ENCODE results near the gene SLC49A4.
A peak's percentile ranks its signal among the peaks of the same experiment; 100 is the strongest.
"Not testable (repeated sequence)": the region's sequence is repeated elsewhere in the genome, so short reads cannot be mapped to it uniquely, and the experiment has no call there.

Gene SLC49A4, protein sequence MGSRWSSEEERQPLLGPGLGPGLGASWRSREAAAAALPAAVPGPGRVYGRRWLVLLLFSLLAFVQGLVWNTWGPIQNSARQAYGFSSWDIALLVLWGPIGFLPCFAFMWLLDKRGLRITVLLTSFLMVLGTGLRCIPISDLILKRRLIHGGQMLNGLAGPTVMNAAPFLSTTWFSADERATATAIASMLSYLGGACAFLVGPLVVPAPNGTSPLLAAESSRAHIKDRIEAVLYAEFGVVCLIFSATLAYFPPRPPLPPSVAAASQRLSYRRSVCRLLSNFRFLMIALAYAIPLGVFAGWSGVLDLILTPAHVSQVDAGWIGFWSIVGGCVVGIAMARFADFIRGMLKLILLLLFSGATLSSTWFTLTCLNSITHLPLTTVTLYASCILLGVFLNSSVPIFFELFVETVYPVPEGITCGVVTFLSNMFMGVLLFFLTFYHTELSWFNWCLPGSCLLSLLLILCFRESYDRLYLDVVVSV

DNA sequence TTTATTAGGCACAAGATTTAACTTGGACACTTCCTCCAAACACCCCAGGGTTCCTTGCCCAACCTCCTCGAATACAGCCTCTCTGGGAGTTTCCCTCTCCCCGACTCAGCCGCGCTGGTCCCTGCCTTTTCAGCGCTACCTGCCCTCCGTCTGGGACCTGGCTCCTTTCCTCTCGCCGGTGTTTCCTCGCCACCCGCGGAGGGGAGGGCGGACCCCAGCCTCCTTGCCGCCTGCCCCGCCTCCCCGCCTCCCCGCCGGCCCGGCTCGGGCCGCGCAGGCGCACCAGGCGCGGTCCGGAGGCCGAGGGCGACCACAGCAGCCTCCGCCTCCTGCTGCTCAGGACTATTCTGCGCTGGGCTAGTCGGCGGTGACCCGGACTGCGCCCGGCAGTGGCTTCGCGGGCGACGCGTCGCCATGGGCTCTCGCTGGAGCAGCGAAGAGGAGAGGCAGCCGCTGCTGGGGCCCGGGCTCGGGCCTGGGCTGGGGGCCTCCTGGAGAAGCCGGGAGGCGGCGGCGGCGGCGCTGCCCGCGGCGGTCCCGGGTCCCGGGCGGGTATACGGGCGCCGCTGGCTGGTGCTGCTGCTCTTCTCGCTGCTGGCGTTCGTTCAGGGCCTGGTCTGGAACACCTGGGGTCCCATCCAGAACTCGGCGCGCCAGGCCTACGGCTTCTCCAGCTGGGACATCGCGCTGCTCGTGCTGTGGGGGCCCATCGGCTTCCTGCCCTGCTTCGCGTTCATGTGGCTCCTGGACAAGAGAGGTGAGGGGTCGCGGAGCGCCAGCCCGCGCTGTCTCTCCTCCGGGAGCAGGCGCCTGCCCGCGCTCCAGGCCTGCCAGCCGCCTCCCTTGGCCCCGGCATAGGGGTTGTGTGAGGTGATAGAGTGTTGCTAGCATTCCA is at the start of gene SLC49A4:
TSS of gene SLC49A4 (plus strand) at position 291 of the 895 bp plus-strand sequence. CDS start at position 415, 124 bp downstream.
- DNase-seq (ENCODE audit: low read depth), result peak; percentile 57

DNA sequence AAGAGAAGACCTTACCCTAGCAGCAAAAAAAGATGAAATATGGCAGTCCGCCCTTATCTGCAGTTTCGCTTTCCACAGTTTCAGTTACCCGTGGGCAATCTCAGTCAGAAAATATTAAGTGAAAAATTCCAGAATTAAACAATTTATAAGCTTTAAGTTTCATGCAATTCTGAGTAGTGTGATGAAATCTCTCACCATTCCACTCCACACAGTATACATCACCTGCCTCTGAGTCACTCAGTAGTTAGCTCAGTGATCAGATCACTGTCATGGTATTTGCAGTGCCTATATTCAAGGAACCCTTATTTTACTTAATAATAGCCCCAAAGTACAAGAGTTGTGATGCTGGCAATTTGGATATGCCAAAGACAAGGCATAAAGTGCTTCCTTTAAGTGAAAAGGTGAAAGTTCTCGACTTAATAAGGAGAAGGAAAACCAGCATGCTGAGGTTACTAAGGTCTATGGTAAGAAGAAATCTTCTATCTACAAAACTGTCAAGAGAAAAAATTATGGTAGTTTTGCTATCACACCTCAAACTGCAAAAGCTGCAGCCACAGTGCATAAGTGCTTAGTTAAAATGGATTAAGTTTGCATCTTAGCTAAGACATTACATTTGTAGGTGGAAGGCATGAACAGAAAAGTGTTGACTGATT is 49.4 kb upstream of the SLC49A4 start:
- DNase-seq (ENCODE audit: low read depth), result no peak

DNA sequence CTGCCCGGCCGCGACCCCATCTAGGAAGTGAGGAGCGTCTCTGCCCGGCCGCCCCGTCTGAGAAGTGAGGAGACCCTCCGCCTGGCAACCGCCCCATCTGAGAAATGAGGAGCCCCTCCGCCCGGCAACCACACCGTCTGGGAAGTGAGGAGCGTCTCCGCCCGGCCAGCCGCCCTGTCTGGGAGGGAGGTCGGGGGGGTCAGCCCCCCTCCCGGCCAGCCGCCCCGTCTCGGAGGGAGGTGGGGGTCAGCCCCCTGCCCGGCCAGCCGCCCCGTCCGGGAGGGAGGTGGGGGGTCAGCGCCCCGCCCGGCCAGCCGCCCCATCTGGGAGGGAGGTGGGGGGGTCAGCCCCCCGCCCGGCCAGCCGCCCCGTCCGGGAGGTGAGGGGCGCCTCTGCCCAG is 47.6 kb upstream of the SLC49A4 start:
- not testable (repeated sequence) for DNase-seq (ENCODE audit: low read depth)

DNA sequence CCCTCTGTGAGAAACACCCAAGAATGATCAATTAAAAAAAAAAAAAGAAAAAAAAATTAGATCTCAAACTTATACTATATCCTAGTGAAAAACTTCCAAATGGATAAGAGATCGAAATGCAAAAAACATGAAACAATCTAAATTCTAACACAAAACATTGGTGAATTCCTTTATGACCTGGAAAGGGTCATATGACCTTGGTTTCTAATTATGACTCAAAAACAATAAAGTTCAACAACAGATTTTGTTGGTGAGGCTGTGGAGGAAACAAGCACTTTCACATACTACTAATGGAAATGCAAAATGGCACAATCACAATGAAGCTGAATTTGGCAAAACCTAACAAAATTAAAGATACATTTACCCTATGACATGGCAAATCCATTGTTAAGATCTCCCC is 46.5 kb upstream of the SLC49A4 start:
- DNase-seq (ENCODE audit: low read depth), result no peak

DNA sequence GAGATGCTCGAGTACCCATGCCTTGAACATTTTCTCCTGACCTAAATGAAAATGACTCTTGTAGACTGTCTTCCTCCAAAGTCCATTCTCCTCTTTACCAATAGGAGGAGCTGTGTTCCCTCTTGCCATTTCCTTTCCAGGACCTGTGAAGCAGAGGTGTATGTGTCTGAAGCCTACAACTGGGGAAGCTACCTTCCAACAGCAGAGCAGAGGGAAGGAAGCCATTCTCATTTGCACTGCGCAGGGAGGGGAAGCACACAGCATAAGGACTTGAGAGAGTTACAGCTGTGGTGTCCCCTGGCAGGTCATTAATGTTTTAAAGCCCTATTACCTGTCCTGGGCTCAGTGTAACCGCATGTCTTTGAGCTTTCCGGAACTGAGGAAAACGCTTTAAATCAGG is 39.9 kb upstream of the SLC49A4 start:
- DNase-seq (ENCODE audit: low read depth), result no peak

DNA sequence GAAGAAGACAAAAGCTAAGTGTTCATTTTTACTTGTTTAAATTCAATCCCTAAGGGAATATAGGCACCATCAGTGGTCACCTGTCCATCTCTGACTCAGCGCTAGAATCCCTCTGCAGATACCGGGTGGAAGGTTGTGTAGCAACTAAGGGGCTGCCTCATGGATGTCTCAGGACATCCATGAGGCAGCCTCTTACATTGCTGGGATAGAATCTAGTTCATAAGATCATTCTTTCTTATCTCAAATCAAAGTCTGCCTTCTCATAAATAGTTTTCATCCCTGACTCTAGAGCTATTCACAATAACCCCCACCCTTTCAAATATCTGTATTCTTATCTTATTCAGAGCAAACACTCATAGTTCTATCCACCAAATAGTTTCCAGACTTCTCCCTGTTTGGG is 39.4 kb upstream of the SLC49A4 start:
- DNase-seq (ENCODE audit: low read depth), result no peak

DNA sequence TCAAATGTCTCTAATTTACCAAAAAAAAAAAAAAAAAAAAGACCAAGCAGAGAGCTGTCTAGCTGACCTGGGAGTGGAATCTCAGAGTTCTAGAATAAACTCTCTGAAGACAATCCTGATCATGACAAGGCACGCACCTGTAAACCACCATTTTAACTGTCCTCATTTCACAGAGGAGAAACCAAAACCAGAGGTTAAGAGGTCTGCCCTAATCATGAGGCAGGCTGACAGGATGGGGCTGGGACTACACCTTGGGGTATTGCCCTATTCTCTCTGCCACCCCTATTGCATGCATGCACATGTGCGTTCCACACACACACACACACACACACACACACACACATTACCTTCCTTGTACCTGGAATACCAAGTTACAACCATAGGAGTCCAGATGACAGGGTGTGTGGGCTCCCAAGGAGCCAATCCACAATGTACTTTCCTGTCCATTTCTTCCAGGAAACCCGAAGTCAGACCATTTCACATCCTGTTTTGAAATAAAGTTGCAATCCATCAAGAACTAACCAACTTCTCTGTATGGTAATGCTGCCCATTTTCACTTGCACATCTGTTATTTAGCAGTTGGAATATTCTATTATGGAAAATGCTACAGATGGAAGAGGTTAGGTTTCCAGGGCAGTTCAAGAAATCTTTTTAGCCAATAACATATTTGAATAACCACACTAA is 35.9 kb upstream of the SLC49A4 start:
- no peak for DNase-seq (ENCODE audit: low read depth)

DNA sequence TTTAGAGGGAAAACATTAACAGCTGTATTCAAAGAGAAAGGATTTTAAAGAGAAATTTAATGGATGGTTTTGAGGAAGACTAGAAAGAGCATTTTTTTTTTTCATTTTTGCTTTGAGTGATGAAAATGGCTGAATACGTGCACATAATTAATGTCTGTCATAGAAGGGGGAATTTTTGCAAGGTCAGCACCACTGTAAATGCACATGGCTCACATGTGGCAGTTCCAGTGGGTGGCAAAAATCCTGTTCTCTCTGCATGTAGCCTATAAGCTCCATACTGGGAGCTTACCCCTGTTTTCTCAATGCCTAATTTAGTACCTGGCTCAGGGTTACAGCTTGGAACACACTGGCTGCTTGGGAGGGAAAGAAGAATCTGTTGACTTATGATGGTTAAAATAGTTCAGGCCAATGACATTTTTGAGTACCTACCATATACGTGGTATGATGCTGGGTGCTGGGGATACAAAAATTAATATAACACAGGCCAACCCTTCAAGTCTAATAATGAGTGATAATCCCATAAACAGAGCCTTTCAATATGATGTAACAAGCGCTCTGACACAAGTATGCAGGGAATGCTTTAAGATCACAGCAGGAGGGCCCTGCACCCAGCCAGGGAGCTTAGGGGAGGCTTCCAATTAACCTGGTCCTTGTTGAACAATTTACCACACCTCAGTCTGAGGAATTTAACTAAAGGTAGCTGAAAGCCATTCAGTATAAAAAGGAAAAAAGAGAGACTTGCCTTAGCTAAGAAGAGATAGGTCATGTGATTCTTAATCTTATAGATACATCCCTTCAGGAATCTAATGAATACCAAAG is 34.2 kb upstream of the SLC49A4 start:
- no peak for DNase-seq (ENCODE audit: low read depth)

DNA sequence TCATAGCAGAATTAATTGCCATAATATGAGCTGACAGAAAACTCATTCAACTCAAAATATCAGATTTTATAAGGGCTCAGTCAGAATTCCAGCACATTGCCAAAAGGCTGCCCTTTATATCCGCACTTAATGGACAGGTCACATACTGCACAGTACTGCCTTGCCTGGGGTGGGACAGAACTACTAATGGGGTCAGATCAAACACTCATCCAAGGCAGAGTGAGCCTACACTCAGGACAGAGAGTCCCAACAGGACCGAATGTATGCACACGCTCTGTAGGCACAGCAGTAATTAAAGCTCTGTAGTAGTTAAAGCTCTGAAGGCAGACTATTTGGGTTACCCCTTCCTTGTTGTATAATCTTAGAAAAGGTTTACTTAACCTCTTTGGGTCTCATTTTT is 28.4 kb upstream of the SLC49A4 start:
- DNase-seq (ENCODE audit: low read depth), result no peak

DNA sequence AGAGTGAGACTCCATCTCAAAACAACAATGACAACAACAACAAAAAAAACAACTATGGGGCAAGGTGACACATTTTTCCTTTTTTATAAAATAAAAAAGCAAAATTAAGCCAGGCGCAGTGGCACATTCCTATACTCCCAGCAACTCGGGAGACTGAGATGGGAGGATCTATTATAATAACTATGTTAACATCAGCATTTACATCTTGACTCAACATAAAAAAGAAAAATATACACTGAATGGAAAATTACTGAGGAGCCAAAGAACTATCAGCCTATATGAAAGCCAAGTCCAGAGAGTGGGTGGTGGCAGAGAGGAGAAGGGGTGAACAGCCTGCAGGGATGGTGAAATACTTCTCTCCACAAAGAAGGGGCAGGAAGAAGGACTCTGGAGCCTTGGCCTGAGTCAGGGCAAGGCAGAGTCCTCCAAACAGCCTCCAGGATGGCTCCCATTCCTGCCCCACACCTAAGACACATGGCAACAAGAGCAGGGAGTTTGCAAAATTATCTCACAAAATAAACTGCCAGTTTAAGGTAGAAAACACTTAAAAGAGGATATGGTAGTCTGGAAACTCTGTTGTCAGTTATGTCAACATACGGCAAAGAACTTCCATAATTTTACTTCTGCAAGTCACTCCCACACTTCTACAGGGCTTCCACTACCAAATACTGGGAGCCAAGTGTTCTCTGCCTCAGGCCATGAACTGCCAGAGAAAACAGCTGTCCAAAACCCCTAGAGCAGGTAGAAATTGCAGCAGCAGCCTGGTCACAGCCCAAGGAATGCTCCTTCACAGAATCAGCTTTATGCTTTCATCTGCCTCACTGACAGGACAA is 27.1 kb upstream of the SLC49A4 start:
- no peak for DNase-seq (ENCODE audit: low read depth)

DNA sequence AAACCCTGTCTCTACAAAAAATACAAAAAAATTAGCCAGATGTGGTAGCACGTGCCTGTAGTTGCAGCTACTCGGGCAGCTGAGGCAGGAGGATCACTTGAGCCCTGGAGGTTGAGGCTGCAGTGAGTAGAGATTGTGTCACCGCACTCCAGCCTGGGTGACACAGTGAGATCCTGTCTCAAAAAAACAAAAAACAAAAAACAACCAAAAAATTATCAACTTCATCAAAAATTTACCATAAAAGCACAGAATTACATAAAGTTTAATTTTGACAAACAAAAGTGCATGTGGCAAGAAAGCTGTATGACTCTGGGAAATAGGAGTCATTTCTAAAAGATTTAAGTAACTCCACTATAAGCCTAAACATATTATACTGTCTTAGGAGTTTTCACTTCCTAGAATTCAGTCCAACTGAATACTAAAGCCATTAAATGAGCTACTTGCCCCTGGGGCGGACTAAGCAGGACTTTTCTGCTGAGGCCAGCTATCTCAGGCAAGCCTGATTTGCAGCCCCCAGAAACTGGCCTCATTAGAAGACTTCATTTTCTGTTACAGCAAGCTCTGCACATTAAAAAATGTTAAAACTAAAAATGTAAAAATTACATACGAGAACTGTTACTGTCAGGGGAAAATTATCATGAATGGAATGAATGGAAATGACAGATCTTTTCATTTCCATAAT is 24.2 kb upstream of the SLC49A4 start:
- no peak for DNase-seq (ENCODE audit: low read depth)

DNA sequence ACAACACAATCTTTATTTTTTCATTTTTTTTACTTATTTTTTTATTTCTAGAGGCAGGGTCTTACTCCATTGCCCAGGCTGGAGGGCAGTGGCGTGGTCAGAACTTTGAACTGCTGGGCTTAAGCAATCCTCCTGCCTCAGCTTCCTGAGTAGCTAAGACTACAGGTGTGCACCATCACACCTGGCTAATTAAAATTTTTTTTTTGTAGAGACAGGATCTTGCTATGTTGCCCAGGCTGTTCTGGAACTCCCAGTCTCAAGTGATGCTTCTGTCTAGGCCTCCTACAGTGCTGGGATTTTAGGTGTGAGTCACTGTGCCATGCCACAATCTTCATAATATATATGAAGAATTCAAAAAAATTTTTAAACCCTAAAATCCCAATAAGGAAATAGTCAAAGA is 22.0 kb upstream of the SLC49A4 start:
- no peak for DNase-seq (ENCODE audit: low read depth)

DNA sequence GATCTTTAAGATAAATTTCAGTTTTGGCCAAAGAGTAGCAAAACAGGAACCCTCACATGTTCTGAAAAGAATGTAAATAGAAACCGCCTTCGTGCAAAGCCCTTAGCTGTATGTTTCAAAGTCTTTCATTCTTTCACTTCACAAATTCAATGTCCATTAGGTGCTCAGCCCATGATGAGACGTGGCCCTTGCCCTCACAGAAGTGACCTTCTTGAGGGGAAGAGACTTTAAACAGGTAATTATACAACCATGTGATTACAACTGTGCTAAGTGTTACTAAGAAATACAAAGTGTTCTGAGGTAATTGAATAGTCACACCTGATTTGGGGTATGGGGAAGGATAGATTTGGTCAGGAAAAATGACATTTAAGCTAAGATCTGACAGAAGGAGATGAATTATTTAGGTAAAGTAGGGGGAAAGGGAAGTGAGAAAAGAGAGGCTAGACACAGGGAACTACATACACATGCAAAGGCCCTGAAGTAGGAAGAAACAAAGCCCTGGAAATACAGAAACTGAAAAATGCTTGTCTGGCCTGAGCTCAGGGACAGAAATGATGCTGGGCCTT is 20.8 kb upstream of the SLC49A4 start:
- no peak for DNase-seq (ENCODE audit: low read depth)

DNA sequence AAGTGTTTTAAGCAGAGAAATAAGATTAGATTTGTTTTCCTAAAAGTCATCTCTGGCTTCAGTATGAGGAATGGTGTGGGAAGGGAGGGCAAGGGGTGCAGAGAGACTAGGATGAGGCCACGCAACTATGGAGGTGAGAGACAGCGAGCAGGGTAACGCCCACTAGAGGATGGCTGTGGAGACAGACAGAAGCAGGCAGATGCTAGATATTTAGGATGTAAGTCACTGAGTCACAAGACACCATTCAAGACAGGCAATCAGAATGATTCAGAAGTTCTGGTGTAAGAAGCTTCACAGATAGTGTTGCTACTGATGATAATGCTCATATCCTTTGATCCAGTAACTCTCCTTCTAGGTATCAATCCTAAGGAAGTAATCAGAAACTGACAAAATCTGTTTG is 20.3 kb upstream of the SLC49A4 start:
- DNase-seq (ENCODE audit: low read depth), result no peak

DNA sequence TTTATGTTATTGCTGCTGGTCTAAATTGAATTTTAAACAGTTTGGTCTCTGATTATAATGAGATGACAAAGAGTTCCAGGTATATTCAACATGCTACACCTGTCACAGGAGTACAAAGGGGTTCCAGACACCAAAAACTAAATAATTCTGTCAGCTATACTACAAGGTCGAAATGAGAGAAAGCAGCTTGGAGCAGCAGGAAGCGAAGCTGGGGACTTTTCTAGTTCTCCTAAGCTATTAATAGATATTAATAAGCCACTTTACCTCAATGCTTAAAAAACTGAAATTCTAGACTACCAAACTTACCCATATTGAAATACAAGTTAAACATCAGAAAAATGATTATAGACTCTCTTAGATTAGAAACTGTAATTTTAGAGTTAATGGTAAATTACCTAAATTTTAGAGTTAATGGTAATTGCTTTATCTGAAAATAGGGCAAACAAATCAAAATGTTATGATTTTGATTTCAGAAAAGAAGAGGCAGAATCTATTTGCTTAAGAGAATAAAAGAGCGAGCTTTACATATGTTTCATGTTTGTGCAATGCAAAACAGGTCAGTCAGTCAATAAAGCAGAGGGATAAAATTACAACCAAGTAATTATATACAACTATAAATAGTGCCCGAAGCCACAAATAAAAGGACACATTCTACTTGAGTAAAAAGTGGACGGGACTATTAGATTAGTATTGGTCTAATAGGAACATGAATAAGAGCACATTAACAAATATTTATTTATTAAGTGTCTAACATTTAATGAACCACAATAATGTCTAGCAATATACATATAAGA is 18.0 kb upstream of the SLC49A4 start:
- DNase-seq (ENCODE audit: low read depth), result no peak

DNA sequence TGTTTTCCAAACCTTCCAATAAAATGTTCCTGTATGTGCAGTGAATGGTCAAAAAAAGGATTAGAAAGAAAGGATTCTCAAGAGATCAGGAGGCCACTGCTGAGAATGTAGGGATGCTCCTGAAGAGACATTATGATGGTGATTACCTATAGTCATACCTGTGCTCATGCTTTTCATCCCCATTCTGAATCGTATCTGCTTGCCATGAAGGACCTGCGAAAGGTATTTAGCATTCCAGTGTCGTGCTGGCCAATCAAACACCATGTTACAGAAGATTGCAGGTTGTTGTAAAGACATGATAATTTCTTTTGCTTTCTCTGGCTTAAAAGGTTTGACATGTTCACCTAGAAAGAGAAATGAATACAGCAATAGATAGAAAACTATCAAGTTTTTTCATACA is 17.3 kb upstream of the SLC49A4 start:
- DNase-seq (ENCODE audit: low read depth), result no peak

DNA sequence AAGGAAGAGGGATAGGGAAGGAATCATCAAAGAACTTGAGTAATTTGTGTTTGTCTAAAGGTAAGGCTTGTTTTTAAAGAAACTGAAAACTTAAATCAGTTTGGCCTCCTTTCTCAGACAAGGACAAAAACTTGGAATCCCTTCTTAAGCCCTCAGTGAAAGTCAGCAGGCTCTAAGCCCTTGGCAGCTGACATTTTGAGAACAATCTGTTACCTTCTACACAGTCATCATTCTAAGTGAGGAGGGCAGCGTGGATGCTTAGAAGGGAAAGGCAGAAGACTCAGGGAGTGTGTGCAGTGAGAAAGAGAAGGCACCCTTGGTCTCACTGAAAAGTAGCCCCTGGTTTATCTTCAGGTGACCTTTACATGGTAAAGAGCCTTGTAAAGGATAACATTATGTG is 12.1 kb upstream of the SLC49A4 start:
- no peak for DNase-seq (ENCODE audit: low read depth)

DNA sequence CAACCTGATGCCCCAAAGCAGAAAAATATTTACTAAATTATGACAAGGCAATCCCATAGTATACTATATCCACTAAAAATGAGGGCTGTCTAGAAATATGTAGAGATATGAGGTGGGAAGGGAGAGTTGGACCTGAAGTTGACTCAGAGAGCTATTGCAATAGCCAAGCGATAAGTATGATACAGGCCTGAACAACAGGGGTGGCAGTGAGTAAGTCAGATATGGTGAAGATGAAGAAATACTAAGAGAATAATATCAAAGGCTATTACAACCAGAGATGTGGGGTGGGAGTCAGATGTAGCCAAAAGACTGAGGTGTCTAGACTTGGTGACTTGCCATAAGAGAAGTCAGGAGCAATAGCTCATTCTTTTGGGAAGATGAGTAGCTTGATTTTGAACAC is 10.4 kb upstream of the SLC49A4 start:
- no peak for DNase-seq (ENCODE audit: low read depth)

Measured in stimulated activated CD8-positive, alpha-beta memory T cell treated with anti-CD3 and anti-CD28 coated beads, Interleukin-4, amount 100 ng/mL, for 24 hours (primary cell).